H1 (cell line): ENCODE measurements around the gene ZNF598. TPM values are rescaled to one million over a fixed set of nuclear protein-coding genes. Genes with fewer than 3 reads are reported as not detected.

Source experiments
- ZNF274 ChIP-seq: IDR thresholded peaks from 2 replicates; pipeline ENCODE4 v1.7.0; 2012; ENCODE audit warnings: low read length, borderline replicate concordance; ENCODE audit errors: extremely low read depth
- polyA plus RNA-seq, 7 experiments: library from polyadenylated mRNA; depleted of rRNA in 3 of 7; stranded (reverse) in 5 of 7; unstranded in 2 of 7; fragments of >200 nt in 5 of 7; fragments of 200-250 nt in 2 of 7; gene quantifications; 1 replicate in 5 of 7; 2 replicates in 1 of 7; 4 replicates in 1 of 7; pipeline versions ENCODE4 v1.2.1 to v1.2.3, GENCODE V29; 2011 to 2013; ENCODE audit warnings: missing spikeins in 2 of 7, mixed read lengths in 2 of 7
- total RNA-seq: library from RNA; stranded (reverse); fragmentation: NEBNext Ultra II Directional; extraction: Animal tissue kit (Norgen Biotek cat#: 25700); gene quantifications from 2 replicates; pipeline ENCODE4 v1.2.1, GENCODE V29; 2021

ZNF598 gene
- total and polyA plus RNA-seq, 2 of the 8 experiments (the other 6 are each of a cell fraction or from before 2014, with no cell fraction given): 29.3 to 47.6 TPM

- TF ChIP-seq ZNF274: no peak
These were observed 20.2 kb downstream of the ZNF598 start, which contains the start of gene SYNGR3 (continued) for GRCh38 chr16:1989209-1990100.
